Transverse colon (tissue), 4 donors: ENCODE results near the gene DCBLD2. TPM values are rescaled to one million over a fixed set of nuclear protein-coding genes. Genes with fewer than 3 reads are reported as not detected.

Source experiments
- DNase-seq: peaks from one replicate; pipeline ENCODE4 v3.0.0-alpha.2; 2019
- H3K27ac ChIP-seq, 4 donors: fragments of 200-600 bp; sonication (generic); 2 replicates each; pipeline ENCODE4 v1.5.1; 2016 to 2018; ENCODE audit warnings: inconsistent platforms in 4 of 4
- H3K27me3 ChIP-seq: fragments of 200-600 bp; sonication (generic); 2 replicates; pipeline ENCODE4 v1.5.1; 2017; ENCODE audit warnings: inconsistent platforms
- H3K36me3 ChIP-seq, 4 donors: fragments of 200-600 bp; sonication (generic); 2 replicates each; pipeline ENCODE4 v1.5.1; 2017 to 2019; ENCODE audit warnings: inconsistent platforms in 4 of 4
- H3K4me1 ChIP-seq, 4 donors: fragments of 200-600 bp; sonication (generic); 2 replicates each; pipeline ENCODE4 v1.5.1; 2017 to 2020; ENCODE audit warnings: inconsistent platforms in 4 of 4
- H3K4me3 ChIP-seq, 4 donors: fragments of 200-600 bp; sonication (generic); 1 replicate in 1 of 4; 2 replicates in 3 of 4; pipeline versions ENCODE4 v1.5.1 to v1.6.1; 2017 to 2019; ENCODE audit warnings: inconsistent platforms in 4 of 4
- H3K9me3 ChIP-seq, 2 donors: fragments of 200-600 bp; sonication (generic); 2 replicates each; pipeline ENCODE4 v1.5.1; 2017 to 2019; ENCODE audit warnings: inconsistent platforms in 2 of 2
- CTCF ChIP-seq, 5 experiments: fragments of 200-600 bp in 3 of 5; fragments of 450-650 bp in 2 of 5; sonication (generic) in 3 of 5; IDR thresholded peaks; 1 replicate in 2 of 5; 2 replicates in 3 of 5; pipeline ENCODE4 v1.5.1; 2016 to 2017; ENCODE audit warnings: antibody characterized with exemption in 5 of 5, inconsistent platforms in 3 of 5, mild to moderate bottlenecking in 2 of 5, moderate library complexity in 1 of 5
- EP300 ChIP-seq: sonication (generic); formaldehyde crosslinking; IDR thresholded peaks from one replicate; pipeline ENCODE4 v1.6.1; 2017; ENCODE audit warnings: antibody characterized with exemption, low read depth
- POLR2A ChIP-seq: fragments of 450-650 bp; IDR thresholded peaks from one replicate; pipeline ENCODE4 v1.6.1; 2016; ENCODE audit warnings: antibody characterized with exemption, mild to moderate bottlenecking, moderate library complexity
- POLR2AphosphoS5 ChIP-seq, 3 donors: sonication (generic); formaldehyde crosslinking; IDR thresholded peaks; one replicate each; pipeline ENCODE4 v1.6.1; 2016; ENCODE audit warnings: antibody characterized with exemption in 3 of 3
- WGBS, 2 donors: methylation state at CpG; one replicate each; pipeline ENCODE4 v1.1.5; 2018; ENCODE audit warnings: low coverage in 1 of 2; 5-methylcytosine and 5-hydroxymethylcytosine counted together
- in situ Hi-C, 4 donors: fragments of 200-750 bp; cut with MboI; loops; one replicate each; pipeline versions ENCODE4 v1.15.0 to v1.15.1; 2017; ENCODE audit warnings: low sequenced_read_pairs in 3 of 4, low pct_ligation_motif_present in 1 of 4, low pct_unique_long_range_greater_than_20kb in 1 of 4
- intact Hi-C: fragments of 100-400 bp; cut with DNase I; formaldehyde crosslinking; loops from one replicate; pipeline ENCODE4 v1.15.1; 2023; ENCODE audit warnings: low total_unique reads
- small RNA-seq, 4 donors: library from RNA; depleted of rRNA; stranded (forward); fragments of <200 nt; gene quantifications; one replicate each; pipeline ENCODE3, GENCODE V24; 2016
- total RNA-seq, 4 donors: library from RNA; depleted of rRNA; stranded (reverse); fragments of >200 nt; gene quantifications; one replicate each; pipeline ENCODE4 v1.1.0, GENCODE V29; 2016

Gene DCBLD2
- total RNA-seq, 4 donors from 2014 or later, result 14.3 to 20.6 (median 18.4) TPM

GRCh38 chr3:98754483-98754882, 147.0 kb downstream of the DCBLD2 start:
- TF ChIP-seq EP300 (no peak), POLR2AphosphoS5 (IDR thresholded peaks at IDR 0.05) (no peak), CTCF (IDR thresholded peaks at IDR 0.05) (no peak), POLR2A (no peak)
- 54 to 74% methylated on average over 3 of the region's 3 CpGs for WGBS, 2 donors

GRCh38 chr3:98750276-98750919, 151.1 kb downstream of the DCBLD2 start:
- in situ Hi-C loops (no loop called here), intact Hi-C loops (no loop called here)
- no peak for DNase-seq
- Histone ChIP-seq H3K27ac (no peak overlapping the region), H3K4me1 (no peaks in the 10 kb centered on the region), H3K4me3 (no peak overlapping the region), H3K27me3 (no peaks in the 10 kb centered on the region), H3K36me3 (no peaks in the 10 kb centered on the region), H3K9me3 (no peaks in the 10 kb centered on the region)
- WGBS, 2 donors, result 78 to 90% methylated on average over 1 of the region's 1 CpG
- TF ChIP-seq POLR2A (no peak), POLR2AphosphoS5 (IDR thresholded peaks at IDR 0.05) (no peak), CTCF (IDR thresholded peaks at IDR 0.05) (no peak), EP300 (no peak)

More at GRCh38 chr3:98754483-98754882, 147.0 kb downstream of the DCBLD2 start:
- no peaks in the 10 kb centered on the region for H3K27me3 ChIP-seq
- no peak overlapping the region for H3K27ac ChIP-seq
- H3K4me1 ChIP-seq, result no peaks in the 10 kb centered on the region
- in situ Hi-C loops (no loop called here), intact Hi-C loops (no loop called here)
- H3K4me3 ChIP-seq, result no peak overlapping the region
- H3K9me3 ChIP-seq, result no peaks in the 10 kb centered on the region
- no peak for DNase-seq
- H3K36me3 ChIP-seq, result no peaks in the 10 kb centered on the region

GRCh38 chr3:98746882-98747281, 154.6 kb downstream of the DCBLD2 start:
- WGBS, 2 donors, result 72 to 83% methylated on average over 3 to 4 of the region's 4 CpGs
- no peak for DNase-seq

GRCh38 chr3:98746122-98746521, 155.4 kb downstream of the DCBLD2 start:
- TF ChIP-seq EP300 (no peak), POLR2AphosphoS5 (IDR thresholded peaks at IDR 0.05) (no peak), CTCF (IDR thresholded peaks at IDR 0.05) (no peak), POLR2A (no peak)
- H3K4me1 ChIP-seq, result no peaks in the 10 kb centered on the region
- no peaks in the 10 kb centered on the region for H3K36me3 ChIP-seq
- H3K9me3 ChIP-seq, result no peaks in the 10 kb centered on the region
- H3K4me3 ChIP-seq, result no peak overlapping the region
- in situ Hi-C loops, result no loop called here
- H3K27ac ChIP-seq, result no peak overlapping the region
- 75 to 85% methylated on average over 2 to 4 of the region's 4 CpGs for WGBS, 2 donors
- intact Hi-C loops, result no loop called here
- H3K27me3 ChIP-seq, result no peaks in the 10 kb centered on the region
- DNase-seq, result no peak

More at GRCh38 chr3:98746882-98747281, 154.6 kb downstream of the DCBLD2 start:
- H3K4me3 ChIP-seq, result no peak overlapping the region
- H3K9me3 ChIP-seq, result no peaks in the 10 kb centered on the region
- no peaks in the 10 kb centered on the region for H3K4me1 ChIP-seq
- no peak overlapping the region for H3K27ac ChIP-seq
- intact Hi-C loops, result no loop called here
- TF ChIP-seq CTCF (IDR thresholded peaks at IDR 0.05), result no peak
- no peak for TF ChIP-seq POLR2AphosphoS5 (IDR thresholded peaks at IDR 0.05)
- TF ChIP-seq EP300, result no peak
- no peak for TF ChIP-seq POLR2A
- in situ Hi-C loops, result no loop called here
- H3K27me3 ChIP-seq, result no peaks in the 10 kb centered on the region
- H3K36me3 ChIP-seq, result no peaks in the 10 kb centered on the region

Small RNA genes lying within 50 kb of the gene (small RNA-seq; reads per million reads assigned to genes)
- 0 reads per million in 4 donors for gene RNU6-1263P
- gene RNU6-26P, result 0 reads per million in 4 donors

Other genes with a start within 250 kb of the DCBLD2 start
- 1 to 10 TPM; 2.2 to 9.7 (median 2.6) TPM for gene ST3GAL6, start 138.4 kb downstream of the DCBLD2 start, total RNA-seq